Stimulated activated naive CD8-positive, alpha-beta T cell treated with anti-CD3 and anti-CD28 coated beads, Interleukin-15, Interleukin-2, amounts not matched to agents 100 ng/mL and 50 ng/mL, for 24 hours (primary cell): ENCODE results near the gene IGFL2.
"Not testable (repeated sequence)": the region's sequence is repeated elsewhere in the genome, so short reads cannot be mapped to it uniquely, and the experiment has no call there.

Source experiments
- H3K27ac Mint-ChIP-seq: one replicate; pipeline ENCODE4 v1.8.0; 2021; ENCODE audit warnings: mild to moderate bottlenecking, mixed read lengths
- H3K27me3 Mint-ChIP-seq: one replicate; pipeline ENCODE4 v1.8.0; 2021; ENCODE audit warnings: mixed read lengths
- H3K36me3 Mint-ChIP-seq: one replicate; pipeline ENCODE4 v1.8.0; 2021; ENCODE audit warnings: low read depth, mixed read lengths
- H3K4me1 Mint-ChIP-seq: one replicate; pipeline ENCODE4 v1.8.0; 2021; ENCODE audit warnings: low read depth, mixed read lengths
- H3K4me3 Mint-ChIP-seq: one replicate; pipeline ENCODE4 v1.8.0; 2021; ENCODE audit warnings: mild to moderate bottlenecking, mixed read lengths
- H3K9me3 Mint-ChIP-seq: one replicate; pipeline ENCODE4 v1.8.0; 2021; ENCODE audit warnings: mixed read lengths

Gene IGFL2

GRCh38 chr19:46161642-46162257, 13.7 kb downstream of the IGFL2 start:
- H3K9me3 Mint-ChIP-seq, H3K4me1 Mint-ChIP-seq, H3K4me3 Mint-ChIP-seq, H3K36me3 Mint-ChIP-seq, H3K27ac Mint-ChIP-seq: not testable (repeated sequence)
- H3K27me3 Mint-ChIP-seq = peaks cover 56% of the 10 kb centered on the region

GRCh38 chr19:46162731-46163130, 14.7 kb downstream of the IGFL2 start:
- peaks cover 47% of the 10 kb centered on the region for H3K27me3 Mint-ChIP-seq
- H3K27ac Mint-ChIP-seq = no peak overlapping the region
- peaks cover 9% of the 10 kb centered on the region for H3K9me3 Mint-ChIP-seq
- no peaks in the 10 kb centered on the region for H3K4me1 Mint-ChIP-seq
- H3K4me3 Mint-ChIP-seq = no peak overlapping the region
- H3K36me3 Mint-ChIP-seq = no peaks in the 10 kb centered on the region

- H3K9me3 Mint-ChIP-seq = peaks cover 5% of the 10 kb centered on the region
- H3K27ac Mint-ChIP-seq = no peak overlapping the region
- H3K27me3 Mint-ChIP-seq = peaks cover 54% of the 10 kb centered on the region
- H3K36me3 Mint-ChIP-seq = no peaks in the 10 kb centered on the region
- no peaks in the 10 kb centered on the region for H3K4me1 Mint-ChIP-seq
- H3K4me3 Mint-ChIP-seq = no peak overlapping the region
These were observed 25.9 kb downstream of the IGFL2 start for GRCh38 chr19:46173886-46174480.

GRCh38 chr19:46176116-46176860, 28.2 kb downstream of the IGFL2 start:
- Mint-ChIP-seq H3K9me3 (no peaks in the 10 kb centered on the region), H3K27me3 (peaks cover 50% of the 10 kb centered on the region), H3K4me1 (peaks cover 3% of the 10 kb centered on the region), H3K27ac (no peak overlapping the region), H3K4me3 (no peak overlapping the region), H3K36me3 (no peaks in the 10 kb centered on the region)

- no peaks in the 10 kb centered on the region for H3K36me3 Mint-ChIP-seq
- no peak overlapping the region for H3K4me3 Mint-ChIP-seq
- peaks cover 50% of the 10 kb centered on the region for H3K27me3 Mint-ChIP-seq
- H3K4me1 Mint-ChIP-seq = peaks cover 15% of the 10 kb centered on the region
- no peaks in the 10 kb centered on the region for H3K9me3 Mint-ChIP-seq
- H3K27ac Mint-ChIP-seq = no peak overlapping the region
These were observed 31.2 kb downstream of the IGFL2 start for GRCh38 chr19:46179076-46179759.

GRCh38 chr19:46180701-46181387, 32.8 kb downstream of the IGFL2 start:
- peaks cover 31% of the 10 kb centered on the region for H3K4me1 Mint-ChIP-seq
- peaks cover 49% of the 10 kb centered on the region for H3K27me3 Mint-ChIP-seq
- H3K27ac Mint-ChIP-seq = no peak overlapping the region
- no peaks in the 10 kb centered on the region for H3K9me3 Mint-ChIP-seq
- no peaks in the 10 kb centered on the region for H3K36me3 Mint-ChIP-seq
- H3K4me3 Mint-ChIP-seq = no peak overlapping the region

- Mint-ChIP-seq H3K27ac (no peak overlapping the region), H3K9me3 (no peaks in the 10 kb centered on the region), H3K36me3 (no peaks in the 10 kb centered on the region), H3K4me3 (no peak overlapping the region), H3K27me3 (peaks cover 48% of the 10 kb centered on the region), H3K4me1 (peaks cover 31% of the 10 kb centered on the region)
These were observed 33.3 kb downstream of the IGFL2 start for GRCh38 chr19:46181388-46181779.

GRCh38 chr19:46182476-46182875, 34.4 kb downstream of the IGFL2 start:
- no peaks in the 10 kb centered on the region for H3K36me3 Mint-ChIP-seq

GRCh38 chr19:46184775-46185710, 37.0 kb downstream of the IGFL2 start:
- Mint-ChIP-seq H3K4me3 (peak overlapping the region; percentile 47), H3K27ac (peak overlapping the region; percentile 92), H3K27me3 (peaks cover 57% of the 10 kb centered on the region)

More at GRCh38 chr19:46182476-46182875, 34.4 kb downstream of the IGFL2 start:
- no peaks in the 10 kb centered on the region for H3K9me3 Mint-ChIP-seq
- H3K27ac Mint-ChIP-seq = no peak overlapping the region
- H3K4me1 Mint-ChIP-seq = peaks cover 31% of the 10 kb centered on the region
- peaks cover 53% of the 10 kb centered on the region for H3K27me3 Mint-ChIP-seq
- no peak overlapping the region for H3K4me3 Mint-ChIP-seq

GRCh38 chr19:46186101-46186716, 38.2 kb downstream of the IGFL2 start:
- Mint-ChIP-seq H3K27ac (no peak overlapping the region), H3K9me3 (no peaks in the 10 kb centered on the region), H3K4me3 (no peak overlapping the region), H3K36me3 (no peaks in the 10 kb centered on the region), H3K4me1 (peaks cover 28% of the 10 kb centered on the region), H3K27me3 (peaks cover 64% of the 10 kb centered on the region)

More at GRCh38 chr19:46184775-46185710, 37.0 kb downstream of the IGFL2 start:
- not testable (repeated sequence) for H3K9me3 Mint-ChIP-seq, H3K36me3 Mint-ChIP-seq
- H3K4me1 Mint-ChIP-seq = peaks cover 31% of the 10 kb centered on the region

- H3K27ac Mint-ChIP-seq = no peak overlapping the region
- H3K4me3 Mint-ChIP-seq = no peak overlapping the region
- H3K36me3 Mint-ChIP-seq = no peaks in the 10 kb centered on the region
- no peaks in the 10 kb centered on the region for H3K9me3 Mint-ChIP-seq
- H3K4me1 Mint-ChIP-seq = peaks cover 23% of the 10 kb centered on the region
- H3K27me3 Mint-ChIP-seq = peaks cover 63% of the 10 kb centered on the region
These were observed 38.7 kb downstream of the IGFL2 start for GRCh38 chr19:46186717-46187101.

GRCh38 chr19:46189971-46190888, 42.2 kb downstream of the IGFL2 start:
- Mint-ChIP-seq H3K4me1 (peaks cover 6% of the 10 kb centered on the region), H3K27ac (no peak overlapping the region), H3K27me3 (peaks cover 48% of the 10 kb centered on the region), H3K4me3 (no peak overlapping the region), H3K9me3 (no peaks in the 10 kb centered on the region), H3K36me3 (no peaks in the 10 kb centered on the region)

GRCh38 chr19:46191356-46191755, 43.3 kb downstream of the IGFL2 start:
- Mint-ChIP-seq H3K9me3 (no peaks in the 10 kb centered on the region), H3K27ac (no peak overlapping the region), H3K4me3 (no peak overlapping the region), H3K36me3 (no peaks in the 10 kb centered on the region), H3K27me3 (peaks cover 51% of the 10 kb centered on the region), H3K4me1 (no peaks in the 10 kb centered on the region)
